Neural progenitor cell (in vitro differentiated cells): ENCODE measurements around the gene SPRR4.

Source experiments
- CTCF ChIP-seq: fragments of 200-600 bp; sonication (generic); IDR thresholded peaks from 2 replicates; pipeline ENCODE4 v1.5.1; 2017; ENCODE audit warnings: antibody characterized with exemption, mild to moderate bottlenecking
- EZH2 ChIP-seq: fragments of 200-600 bp; sonication (generic); IDR thresholded peaks from 2 replicates; pipeline ENCODE4 v1.6.1; 2017; ENCODE audit warnings: antibody characterized with exemption, mild to moderate bottlenecking, moderate library complexity
- EZH2phosphoT487 ChIP-seq: fragments of 200-600 bp; sonication (generic); IDR thresholded peaks from 2 replicates; pipeline ENCODE4 v1.6.1; 2017; ENCODE audit warnings: antibody characterized with exemption

GRCh38 chr1:152976688-152977087 is 6.2 kb downstream of the SPRR4 start:
- TF ChIP-seq EZH2phosphoT487 = no peak
- no peak for TF ChIP-seq CTCF
- TF ChIP-seq EZH2 = no peak
